ENCODE measurements around the gene ZSCAN30. TPM values are rescaled to one million over a fixed set of nuclear protein-coding genes. Genes with fewer than 3 reads are reported as not detected.

ZSCAN30 gene
- total and polyA plus RNA-seq, 5 experiments from 2014 or later, result 4.3 to 28.4 (median 7.5) TPM

DNA sequence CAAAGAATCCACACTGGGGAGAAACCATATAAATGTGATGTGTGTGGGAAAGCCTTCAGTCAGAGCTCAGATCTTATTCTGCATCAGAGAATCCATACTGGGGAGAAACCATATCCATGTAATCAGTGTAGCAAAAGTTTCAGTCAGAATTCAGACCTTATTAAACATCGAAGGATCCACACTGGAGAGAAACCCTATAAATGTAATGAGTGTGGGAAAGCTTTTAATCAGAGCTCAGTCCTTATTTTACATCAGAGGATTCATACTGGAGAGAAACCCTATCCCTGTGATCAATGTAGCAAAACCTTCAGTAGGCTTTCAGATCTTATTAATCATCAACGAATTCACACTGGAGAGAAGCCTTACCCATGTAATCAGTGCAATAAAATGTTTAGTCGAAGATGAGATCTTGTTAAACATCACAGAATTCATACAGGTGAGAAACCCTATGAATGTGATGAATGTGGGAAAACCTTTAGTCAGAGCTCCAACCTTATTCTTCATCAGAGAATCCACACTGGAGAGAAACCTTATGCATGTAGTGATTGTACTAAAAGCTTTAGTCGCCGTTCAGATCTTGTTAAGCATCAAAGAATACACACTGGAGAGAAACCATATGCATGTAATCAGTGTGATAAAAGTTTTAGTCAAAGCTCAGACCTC lies 16.7 kb upstream of the ZSCAN30 start:
- Mint-ChIP-seq H3K36me3 (peaks cover 59 to 93% (median 68%) of the 10 kb centered on the region in 3 donors), H3K27ac (no peak overlapping the region)

GRCh38 chr18:35303610-35304009 lies 13.6 kb upstream of the ZSCAN30 start:
- ATAC-seq (no peak), DNase-seq (no peak)
- POLR2A ChIA-PET, result no interaction called here
- H3K4me3 Mint-ChIP-seq, result no peak overlapping the region
- peaks cover 19 to 98% (median 59%) of the 10 kb centered on the region in 9 donors for H3K9me3 Mint-ChIP-seq
- no peaks in the 10 kb centered on the region for H3K27me3 Mint-ChIP-seq
- H3K27ac Mint-ChIP-seq, result no peak overlapping the region
- peaks cover 81 to 97% (median 83%) of the 10 kb centered on the region in 3 donors for H3K36me3 Mint-ChIP-seq
- peaks cover 0 to 8% (median 2%) of the 10 kb centered on the region in 4 donors for H3K4me1 Mint-ChIP-seq

More for the DNA sequence above, 16.7 kb upstream of the ZSCAN30 start:
- POLR2A ChIA-PET, result no interaction called here
- no peaks in the 10 kb centered on the region for H3K27me3 Mint-ChIP-seq
- ATAC-seq (no peak), DNase-seq (no peak)
- H3K9me3 Mint-ChIP-seq, result peaks cover 28 to 100% (median 59%) of the 10 kb centered on the region in 9 donors
- H3K4me3 Mint-ChIP-seq, result no peak overlapping the region
- H3K4me1 Mint-ChIP-seq, result peaks cover 0 to 6% (median under 1%) of the 10 kb centered on the region in 4 donors

GRCh38 chr18:35296060-35296459 lies 6.0 kb upstream of the ZSCAN30 start:
- Mint-ChIP-seq H3K4me3 (no peak overlapping the region), H3K27ac (no peak overlapping the region), H3K27me3 (no peaks in the 10 kb centered on the region), H3K36me3 (peaks cover 61 to 75% (median 73%) of the 10 kb centered on the region in 3 donors), H3K9me3 (peaks cover 9 to 46% (median 18%) of the 10 kb centered on the region in 9 donors), H3K4me1 (peaks cover 27 to 54% (median 50%) of the 10 kb centered on the region in 4 donors)
- DNase-seq, result no peak
- POLR2A ChIA-PET, result no interaction called here
- ATAC-seq, result no peak

GRCh38 chr18:35291166-35291565 lies 1.1 kb upstream of the ZSCAN30 start:
- POLR2A ChIA-PET, result interaction anchor here (1.1 kb wide), 1 partner anchor 24 kb away, joined by 5 read pairs; no protein-coding TSS in a partner anchor
- ATAC-seq, result no peak
- Mint-ChIP-seq H3K4me1 (peaks cover 37 to 85% (median 78%) of the 10 kb centered on the region in 4 donors), H3K4me3 (peak overlapping the region; percentile 91 to 100 (median 99)), H3K27ac (peak overlapping the region; percentile 72 to 100 (median 98)), H3K36me3 (peaks cover 18 to 31% (median 31%) of the 10 kb centered on the region in 3 donors), H3K9me3 (peaks cover 0 to 9% (median 2%) of the 10 kb centered on the region in 9 donors), H3K27me3 (peaks cover 0 to 1% (median 0%) of the 10 kb centered on the region in 5 donors)
- no peak for DNase-seq

DNA sequence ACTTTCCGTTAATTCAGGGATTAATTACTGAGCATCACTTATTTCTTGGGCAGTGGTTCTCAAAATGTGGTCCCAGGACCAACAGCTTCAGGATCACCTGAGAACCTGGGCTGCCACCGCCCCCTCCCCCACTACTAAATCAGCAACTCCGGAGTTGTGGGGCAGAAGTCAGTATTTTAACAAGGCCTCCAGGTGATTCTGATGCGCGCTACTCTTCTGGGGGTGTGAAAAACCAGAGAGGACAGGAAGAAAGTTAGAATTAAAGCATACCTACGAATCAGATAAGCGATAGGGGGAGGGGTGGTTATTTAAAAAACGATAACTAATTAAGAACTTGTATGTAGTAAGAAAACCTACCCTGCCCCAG lies 319 bp downstream of the ZSCAN30 start:
- Mint-ChIP-seq H3K36me3 (peaks cover 4 to 27% (median 20%) of the 10 kb centered on the region in 3 donors), H3K27ac (peak overlapping the region; percentile 96 to 100 (median 99)), H3K4me1 (peaks cover 28 to 75% (median 71%) of the 10 kb centered on the region in 4 donors), H3K9me3 (peaks cover 0 to 13% (median 2%) of the 10 kb centered on the region in 9 donors), H3K27me3 (peaks cover 0 to 1% (median 0%) of the 10 kb centered on the region in 5 donors), H3K4me3 (peak overlapping the region; percentile 91 to 100 (median 99))
- POLR2A ChIA-PET, result interaction anchor here (0.7 to 3.6 kb wide), 8 partner anchors 10 to 313 kb away, joined by 3 to 59 read pairs (median 5); partner anchors contain the start of genes INO80C, ZNF24 and ZNF397
- ATAC-seq (peak; percentile 38 to 51), DNase-seq (peak in 3 of 10 donors; percentile 12 to 73 (median 28))

GRCh38 chr18:35289293-35289692 lies 736 bp downstream of the ZSCAN30 start:
- Mint-ChIP-seq H3K27me3 (peaks cover 0 to 1% (median 0%) of the 10 kb centered on the region in 5 donors), H3K4me1 (peaks cover 26 to 71% (median 68%) of the 10 kb centered on the region in 4 donors), H3K4me3 (peak overlapping the region; percentile 91 to 100 (median 99)), H3K27ac (peak overlapping the region; percentile 96 to 100 (median 99)), H3K36me3 (peaks cover 0 to 23% (median 17%) of the 10 kb centered on the region in 3 donors), H3K9me3 (peaks cover 0 to 13% (median 2%) of the 10 kb centered on the region in 9 donors)
- no peak for DNase-seq
- POLR2A ChIA-PET, result interaction anchor here (0.8 to 3.6 kb wide), 7 partner anchors 8 to 312 kb away, joined by 3 to 59 read pairs (median 3); partner anchors contain the start of genes ZNF24 and ZNF397
- no peak for ATAC-seq

GRCh38 chr18:35284841-35285240 lies 5.2 kb downstream of the ZSCAN30 start:
- POLR2A ChIA-PET, result no interaction called here
- Mint-ChIP-seq H3K4me3 (no peak overlapping the region), H3K36me3 (peaks cover 11 to 22% (median 19%) of the 10 kb centered on the region in 3 donors), H3K27me3 (no peaks in the 10 kb centered on the region), H3K9me3 (peaks cover 0 to 11% (median 2%) of the 10 kb centered on the region in 9 donors), H3K27ac (no peak overlapping the region), H3K4me1 (peaks cover 7 to 34% (median 27%) of the 10 kb centered on the region in 4 donors)
- DNase-seq, result no peak
- no peak for ATAC-seq

DNA sequence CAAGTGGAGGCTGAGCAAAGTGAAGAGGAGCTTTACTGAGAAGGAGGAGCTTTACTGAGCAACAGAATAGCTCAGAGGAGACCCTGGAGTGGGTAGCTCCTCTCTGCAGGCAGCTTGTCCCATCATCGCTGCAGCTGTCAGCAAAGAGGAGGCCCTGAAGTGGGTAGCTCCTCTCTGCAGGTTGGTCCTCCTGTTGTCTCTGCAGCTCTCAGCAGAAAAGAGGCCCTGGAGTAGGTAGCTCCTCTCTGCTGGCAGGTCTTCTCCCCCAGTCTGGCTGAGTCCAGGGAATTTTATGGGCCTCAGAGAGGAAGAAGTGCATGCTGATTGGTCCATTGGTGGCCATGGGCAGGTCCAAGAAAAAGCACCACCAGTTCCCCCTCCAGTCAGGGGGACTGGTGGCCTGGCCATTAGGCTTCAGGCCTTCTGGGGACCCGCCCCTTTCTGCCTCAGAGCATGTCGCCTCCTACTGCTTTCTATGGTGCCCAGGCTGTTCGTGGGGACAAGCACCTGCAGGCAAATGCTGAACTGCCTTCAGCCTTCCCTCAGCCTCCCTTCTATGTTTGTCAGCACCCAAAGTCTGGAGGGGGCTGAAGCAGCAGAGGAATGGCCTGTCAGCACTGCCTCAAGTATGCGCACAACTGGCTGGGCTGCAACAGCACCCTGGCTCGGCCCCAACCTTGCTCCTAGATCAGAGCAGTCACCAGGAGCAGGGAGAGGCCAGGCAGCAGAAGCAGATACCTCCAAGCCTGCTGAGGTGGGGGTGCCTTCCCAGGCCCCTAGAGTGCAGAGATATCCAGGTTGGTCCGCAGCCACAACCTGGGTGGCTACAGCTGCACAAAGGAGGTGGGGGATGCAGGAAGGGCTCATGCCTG lies 5.9 kb downstream of the ZSCAN30 start:
- H3K36me3 Mint-ChIP-seq, result peaks cover 11 to 24% (median 20%) of the 10 kb centered on the region in 3 donors

GRCh38 chr18:35282353-35282752 lies 7.7 kb downstream of the ZSCAN30 start:
- no peak overlapping the region for H3K4me3 Mint-ChIP-seq
- no peak for DNase-seq
- ATAC-seq, result no peak
- peaks cover 11 to 29% (median 22%) of the 10 kb centered on the region in 3 donors for H3K36me3 Mint-ChIP-seq
- peaks cover 0 to 17% (median 2%) of the 10 kb centered on the region in 9 donors for H3K9me3 Mint-ChIP-seq
- POLR2A ChIA-PET, result interaction anchor here (1.0 kb wide), 1 partner anchor 14 kb away, joined by 3 read pairs; no protein-coding TSS in a partner anchor
- peaks cover 12 to 25% (median 20%) of the 10 kb centered on the region in 4 donors for H3K4me1 Mint-ChIP-seq
- H3K27ac Mint-ChIP-seq, result no peak overlapping the region
- no peaks in the 10 kb centered on the region for H3K27me3 Mint-ChIP-seq

More for the DNA sequence above, 5.9 kb downstream of the ZSCAN30 start:
- no peak for ATAC-seq
- no peak overlapping the region for H3K4me3 Mint-ChIP-seq
- H3K4me1 Mint-ChIP-seq, result peaks cover 3 to 28% (median 22%) of the 10 kb centered on the region in 4 donors
- peaks cover 0 to 12% (median 2%) of the 10 kb centered on the region in 9 donors for H3K9me3 Mint-ChIP-seq
- H3K27me3 Mint-ChIP-seq, result no peaks in the 10 kb centered on the region
- no peak for DNase-seq
- no peak overlapping the region for H3K27ac Mint-ChIP-seq
- POLR2A ChIA-PET, result no interaction called here

GRCh38 chr18:35278969-35279368 lies 11.1 kb downstream of the ZSCAN30 start:
- Mint-ChIP-seq H3K27me3 (no peaks in the 10 kb centered on the region), H3K36me3 (peaks cover 18 to 19% (median 18%) of the 10 kb centered on the region in 3 donors), H3K4me1 (peaks cover 11 to 15% (median 12%) of the 10 kb centered on the region in 4 donors), H3K9me3 (peaks cover 0 to 8% (median 0%) of the 10 kb centered on the region in 9 donors), H3K4me3 (peak overlapping the region in 2 of 10 donors; percentile 0 to 5), H3K27ac (peak overlapping the region in 3 of 10 donors; percentile 12 to 26 (median 17))
- POLR2A ChIA-PET, result no interaction called here
- DNase-seq (no peak), ATAC-seq (no peak)

GRCh38 chr18:35278085-35278484 lies 11.9 kb downstream of the ZSCAN30 start:
- H3K4me1 Mint-ChIP-seq, result peaks cover 11 to 15% (median 12%) of the 10 kb centered on the region in 4 donors
- peaks cover 0 to 8% (median under 1%) of the 10 kb centered on the region in 9 donors for H3K9me3 Mint-ChIP-seq
- no peak overlapping the region for H3K27ac Mint-ChIP-seq
- ATAC-seq (no peak), DNase-seq (no peak)
- H3K4me3 Mint-ChIP-seq, result peak overlapping the region in 1 of 10 donors; percentile 5
- H3K36me3 Mint-ChIP-seq, result peaks cover 18 to 19% (median 18%) of the 10 kb centered on the region in 3 donors
- POLR2A ChIA-PET, result no interaction called here
- H3K27me3 Mint-ChIP-seq, result no peaks in the 10 kb centered on the region

DNA sequence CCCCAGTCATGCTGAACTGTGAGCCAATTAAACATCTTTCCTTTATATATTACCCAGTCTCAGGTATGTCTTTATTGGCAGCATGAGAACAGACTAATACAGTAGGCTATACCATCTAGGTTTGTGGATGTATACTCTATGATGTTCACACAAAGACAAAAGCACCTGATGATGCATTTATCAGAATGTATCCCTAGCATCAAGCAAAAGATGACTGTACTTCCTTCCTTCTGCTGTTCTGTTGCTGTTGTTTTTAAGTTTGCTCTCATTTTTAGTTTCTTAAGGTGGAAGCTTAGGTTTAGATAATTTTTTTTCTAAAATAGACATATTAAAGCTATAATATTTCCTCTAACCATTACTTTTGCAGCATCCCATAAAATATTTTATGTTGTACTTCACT lies 12.4 kb downstream of the ZSCAN30 start:
- peak in 1 of 2 donors; percentile 49 for ATAC-seq
- DNase-seq, result no peak
- Mint-ChIP-seq H3K9me3 (peaks cover 0 to 8% (median 2%) of the 10 kb centered on the region in 9 donors), H3K27ac (peak overlapping the region in 2 of 10 donors; percentile 50 to 75), H3K36me3 (peaks cover 14 to 15% (median 14%) of the 10 kb centered on the region in 3 donors), H3K27me3 (no peaks in the 10 kb centered on the region), H3K4me1 (peaks cover 11 to 15% (median 12%) of the 10 kb centered on the region in 4 donors), H3K4me3 (peak overlapping the region in 2 of 10 donors; percentile 12 to 47)
- POLR2A ChIA-PET, result no interaction called here
